SK-N-MC (cell line): Measurements from ENCODE around the gene STAT5A.
"Not testable (repeated sequence)": the region's sequence is repeated elsewhere in the genome, so short reads cannot be mapped to it uniquely, and the experiment has no call there.

Experiments
- DNase-seq: peaks from one replicate; pipeline ENCODE4 v3.0.0-alpha.2; 2011; ENCODE audit warnings: low read depth, low spot score
- H3K27ac ChIP-seq: fragments of 200-600 bp; sonication (generic); 2 replicates; pipeline ENCODE4 v1.5.1; 2016; ENCODE audit warnings: mixed run types
- H3K36me3 ChIP-seq: fragments of 200-600 bp; sonication (generic); 2 replicates; pipeline ENCODE4 v1.6.1; 2017; ENCODE audit warnings: antibody characterized with exemption, low read length, mixed read lengths; ENCODE audit not compliant: insufficient read depth
- H3K4me3 ChIP-seq: fragments of 200-600 bp; sonication (generic); 2 replicates; pipeline ENCODE4 v1.5.1; 2016
- H3K9ac ChIP-seq: fragments of 200-600 bp; sonication (generic); 2 replicates; pipeline ENCODE4 v1.8.0; 2017; ENCODE audit warnings: mixed run types, mixed read lengths; ENCODE audit not compliant: insufficient read length
- H3K9me3 ChIP-seq: fragments of 200-600 bp; sonication (generic); 2 replicates; pipeline ENCODE4 v1.6.1; 2017; ENCODE audit warnings: low read depth, mild to moderate bottlenecking, antibody characterized with exemption, low read length, moderate library complexity, mixed read lengths
- EZH2 ChIP-seq: fragments of 200-600 bp; sonication (generic); IDR thresholded peaks from one replicate; pipeline ENCODE4 v1.6.1; 2017; ENCODE audit warnings: antibody characterized with exemption
- FOXP2 ChIP-seq: optimal IDR thresholded peaks from 2 replicates; pipeline ENCODE3; 2011; ENCODE audit warnings: mild to moderate bottlenecking, moderate library complexity; ENCODE audit not compliant: insufficient read depth; ENCODE audit errors: extremely low read length, control extremely low read depth
- POLR2AphosphoS5 ChIP-seq: IDR thresholded peaks from 2 replicates; pipeline ENCODE4 v1.6.1; 2012; ENCODE audit warnings: mild to moderate bottlenecking, low read depth, low read length, borderline replicate concordance

Gene STAT5A

DNA sequence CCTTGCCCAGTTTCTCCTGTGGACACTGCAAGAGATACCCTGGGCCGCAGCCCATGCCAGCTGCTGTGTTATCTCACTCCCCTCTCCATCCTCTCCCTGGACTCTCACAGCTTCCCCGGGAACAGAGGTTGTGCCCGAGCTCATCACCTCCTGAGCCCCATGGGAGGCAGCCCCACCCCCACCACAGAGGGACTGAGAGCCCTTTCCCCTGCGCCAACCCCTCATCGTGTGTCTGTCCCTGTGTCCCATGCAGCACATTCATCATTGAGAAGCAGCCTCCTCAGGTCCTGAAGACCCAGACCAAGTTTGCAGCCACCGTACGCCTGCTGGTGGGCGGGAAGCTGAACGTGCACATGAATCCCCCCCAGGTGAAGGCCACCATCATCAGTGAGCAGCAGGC lies 12.7 kb downstream of the STAT5A start:
- H3K9me3 ChIP-seq: no peaks in the 10 kb centered on the region
- H3K27ac ChIP-seq: no peak overlapping the region
- no peak overlapping the region for H3K4me3 ChIP-seq
- H3K9ac ChIP-seq: no peak overlapping the region
- TF ChIP-seq EZH2 (no peak), POLR2AphosphoS5 (no peak), FOXP2 (no peak)
- no peaks in the 10 kb centered on the region for H3K36me3 ChIP-seq
- no peak for DNase-seq

DNA sequence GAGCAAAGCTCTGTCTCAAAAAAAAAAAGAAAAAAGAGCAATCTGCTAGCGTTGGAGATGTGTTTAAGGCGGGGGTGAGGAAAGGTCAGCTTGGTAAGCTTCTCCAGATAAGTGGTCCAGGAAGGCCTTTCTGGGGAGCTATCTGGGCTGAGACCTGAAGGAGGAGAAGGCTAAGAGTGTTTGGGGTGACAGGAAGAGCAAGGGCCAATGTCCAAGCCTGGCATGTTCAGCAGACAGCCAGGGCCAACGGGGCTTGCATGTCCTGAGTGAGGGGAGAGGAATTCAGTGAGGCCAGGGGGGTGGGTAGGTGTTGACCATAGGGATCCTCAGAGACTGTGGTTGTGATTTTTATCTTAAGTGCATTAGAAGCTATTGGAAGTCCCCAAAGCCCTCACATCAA lies 15.4 kb downstream of the STAT5A start:
- no peak overlapping the region for H3K27ac ChIP-seq
- no peak for DNase-seq
- no peak overlapping the region for H3K4me3 ChIP-seq
- TF ChIP-seq FOXP2 (no peak), EZH2 (no peak), POLR2AphosphoS5 (no peak)
- no peak overlapping the region for H3K9ac ChIP-seq
- H3K9me3 ChIP-seq: no peaks in the 10 kb centered on the region
- no peaks in the 10 kb centered on the region for H3K36me3 ChIP-seq

DNA sequence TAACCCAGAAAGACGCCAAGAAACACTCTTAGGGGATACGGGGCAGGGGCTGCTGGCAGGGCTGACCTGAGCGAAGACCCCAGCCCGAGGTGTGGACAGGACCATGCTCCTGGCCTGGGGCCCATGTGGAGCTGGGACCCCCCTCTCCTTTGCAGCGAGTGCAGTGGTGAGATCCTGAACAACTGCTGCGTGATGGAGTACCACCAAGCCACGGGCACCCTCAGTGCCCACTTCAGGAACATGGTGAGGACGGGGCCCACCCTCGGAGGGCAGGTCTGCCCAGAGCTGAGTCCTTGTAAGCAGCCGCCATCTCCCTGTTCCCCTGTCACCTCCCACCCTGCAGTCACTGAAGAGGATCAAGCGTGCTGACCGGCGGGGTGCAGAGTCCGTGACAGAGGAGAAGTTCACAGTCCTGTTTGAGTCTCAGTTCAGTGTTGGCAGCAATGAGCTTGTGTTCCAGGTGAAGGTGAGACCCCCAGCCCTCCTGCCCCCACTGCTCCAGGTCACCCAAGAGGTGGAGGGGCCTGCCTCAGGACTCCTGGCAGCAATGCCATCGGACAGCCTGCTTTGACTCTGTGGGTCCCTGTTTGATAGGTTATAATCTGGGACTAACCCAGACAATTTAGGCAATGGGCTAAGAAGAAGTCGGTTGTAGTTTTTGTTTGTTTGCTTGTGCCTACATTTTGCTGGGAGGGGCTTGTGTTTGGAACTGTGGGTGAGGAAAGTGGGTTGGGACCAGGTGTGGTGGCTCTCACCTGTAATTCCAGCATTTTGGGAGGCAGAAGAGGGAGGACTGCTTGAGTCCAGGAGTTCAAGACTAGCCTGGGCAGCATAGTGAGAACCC lies 16.1 kb downstream of the STAT5A start:
- Histone ChIP-seq H3K27ac (no peak overlapping the region), H3K9ac (no peak overlapping the region), H3K36me3 (no peaks in the 10 kb centered on the region), H3K9me3 (no peaks in the 10 kb centered on the region), H3K4me3 (no peak overlapping the region)
- DNase-seq: no peak
- TF ChIP-seq EZH2 (no peak), POLR2AphosphoS5 (no peak), FOXP2 (no peak)

DNA sequence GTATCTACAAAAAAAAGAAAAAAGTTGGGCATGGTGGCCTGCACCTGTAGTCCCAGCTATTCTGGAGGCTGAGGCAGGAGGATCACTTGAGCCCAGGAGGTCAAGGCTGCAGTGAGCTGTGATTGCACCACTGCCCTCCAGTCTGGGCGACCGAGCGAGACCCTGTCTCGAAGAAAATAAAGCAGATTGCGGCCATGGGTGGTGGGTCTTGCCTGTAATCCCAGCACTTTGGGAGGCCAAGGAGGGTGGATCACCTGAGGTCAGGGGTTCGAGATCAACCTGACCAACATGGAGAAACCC lies 16.7 kb downstream of the STAT5A start:
- H3K9me3 ChIP-seq, DNase-seq, H3K9ac ChIP-seq, H3K36me3 ChIP-seq, H3K4me3 ChIP-seq, H3K27ac ChIP-seq: not testable (repeated sequence)

DNA sequence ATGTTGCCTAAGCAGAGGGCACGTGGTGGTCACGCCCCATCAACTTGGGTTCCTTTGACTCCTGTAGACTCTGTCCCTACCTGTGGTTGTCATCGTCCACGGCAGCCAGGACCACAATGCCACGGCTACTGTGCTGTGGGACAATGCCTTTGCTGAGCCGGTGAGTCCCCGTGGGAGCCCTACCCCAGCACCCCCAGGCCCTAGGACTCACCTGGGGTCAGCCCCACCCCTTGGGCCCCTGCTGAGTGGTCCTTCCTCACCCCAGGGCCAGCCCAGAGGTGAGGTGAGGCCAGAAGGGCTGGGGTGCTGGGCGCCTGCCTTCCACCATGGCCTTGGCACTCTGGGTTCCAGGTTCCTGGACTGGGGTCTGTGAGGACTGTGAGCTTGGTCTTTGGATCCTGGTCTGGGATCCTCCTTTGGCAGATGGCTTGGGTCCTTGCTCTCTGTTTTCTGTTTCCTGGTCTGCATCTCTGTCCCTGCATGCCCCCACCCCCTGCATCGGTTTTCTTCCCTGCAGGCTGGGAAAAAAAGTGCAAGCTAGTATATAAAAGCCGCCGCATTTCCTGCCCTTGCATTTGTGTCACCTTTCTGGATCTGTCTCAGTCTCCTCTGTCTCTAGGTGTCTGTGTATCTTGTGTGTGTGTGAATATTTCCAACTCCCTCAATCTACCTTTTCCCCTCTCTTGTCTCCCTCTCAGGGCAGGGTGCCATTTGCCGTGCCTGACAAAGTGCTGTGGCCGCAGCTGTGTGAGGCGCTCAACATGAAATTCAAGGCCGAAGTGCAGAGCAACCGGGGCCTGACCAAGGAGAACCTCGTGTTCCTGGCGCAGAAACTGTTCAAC lies 17.5 kb downstream of the STAT5A start:
- TF ChIP-seq POLR2AphosphoS5 (no peak), FOXP2 (no peak), EZH2 (no peak)
- Histone ChIP-seq H3K27ac (no peak overlapping the region), H3K4me3 (no peak overlapping the region), H3K9me3 (no peaks in the 10 kb centered on the region), H3K9ac (no peak overlapping the region), H3K36me3 (no peaks in the 10 kb centered on the region)
- DNase-seq: no peak

DNA sequence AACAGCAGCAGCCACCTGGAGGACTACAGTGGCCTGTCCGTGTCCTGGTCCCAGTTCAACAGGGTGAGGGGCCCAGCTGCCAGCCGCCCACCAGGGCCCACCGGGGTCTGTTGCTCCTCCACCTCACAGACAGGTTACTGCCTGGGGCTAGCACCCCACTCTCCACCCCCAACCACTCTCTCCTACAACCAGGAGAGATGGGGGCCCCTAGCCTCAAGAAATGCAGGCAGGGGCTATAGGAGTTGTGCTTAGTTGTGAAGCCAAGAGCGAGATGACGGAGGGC lies 18.0 kb downstream of the STAT5A start:
- no peak overlapping the region for H3K4me3 ChIP-seq
- H3K36me3 ChIP-seq: no peaks in the 10 kb centered on the region
- TF ChIP-seq FOXP2 (no peak), EZH2 (no peak), POLR2AphosphoS5 (no peak)
- DNase-seq: no peak
- H3K9me3 ChIP-seq: no peaks in the 10 kb centered on the region
- no peak overlapping the region for H3K27ac ChIP-seq
- no peak overlapping the region for H3K9ac ChIP-seq

DNA sequence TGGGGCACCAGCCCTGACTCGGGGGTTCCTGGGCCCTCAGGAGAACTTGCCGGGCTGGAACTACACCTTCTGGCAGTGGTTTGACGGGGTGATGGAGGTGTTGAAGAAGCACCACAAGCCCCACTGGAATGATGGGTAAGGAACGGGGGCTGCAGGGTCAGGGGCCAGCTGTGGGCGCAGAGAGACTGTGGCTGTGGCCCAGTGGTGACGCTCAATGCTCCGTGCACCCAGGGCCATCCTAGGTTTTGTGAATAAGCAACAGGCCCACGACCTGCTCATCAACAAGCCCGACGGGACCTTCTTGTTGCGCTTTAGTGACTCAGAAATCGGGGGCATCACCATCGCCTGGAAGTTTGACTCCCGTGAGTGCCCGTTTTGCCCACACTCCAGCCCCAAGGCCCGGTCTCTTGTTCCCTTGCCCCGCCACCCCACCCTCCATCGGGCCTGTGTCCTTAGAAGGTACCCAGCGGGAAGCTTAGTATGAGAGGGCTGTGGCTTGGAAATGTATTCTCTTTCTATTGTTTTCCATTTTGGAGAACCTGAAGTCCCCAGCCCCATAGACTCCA lies 19.1 kb downstream of the STAT5A start:
- no peaks in the 10 kb centered on the region for H3K36me3 ChIP-seq

DNA sequence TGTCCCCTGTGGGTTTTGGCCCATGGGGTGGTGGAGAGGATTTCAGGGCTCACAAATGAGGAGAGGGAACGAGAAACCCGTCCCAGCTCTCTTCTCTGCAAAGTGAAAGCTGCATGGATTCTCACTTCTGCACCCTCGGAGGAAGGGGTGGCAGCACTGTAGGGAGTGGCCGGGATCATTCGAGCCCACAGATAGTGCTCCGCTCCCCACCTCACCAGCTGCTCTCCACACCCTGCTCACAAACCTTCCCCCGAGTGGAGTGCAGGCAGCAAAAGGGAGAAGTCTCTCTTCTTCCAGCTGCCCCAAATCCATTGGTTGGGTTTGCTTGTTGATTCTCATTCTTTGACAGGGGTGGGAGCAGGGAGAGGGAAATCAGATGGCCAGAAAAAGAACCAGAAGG lies 20.1 kb downstream of the STAT5A start:
- Histone ChIP-seq H3K9me3 (no peaks in the 10 kb centered on the region), H3K4me3 (no peak overlapping the region), H3K27ac (no peak overlapping the region), H3K36me3 (peaks cover 2% of the 10 kb centered on the region; the same call in 1 of the 2 replicates), H3K9ac (no peak overlapping the region)
- no peak for DNase-seq
- TF ChIP-seq POLR2AphosphoS5: no peak
- TF ChIP-seq FOXP2: no peak
- no peak for TF ChIP-seq EZH2

More for the DNA sequence above, 19.1 kb downstream of the STAT5A start:
- no peak overlapping the region for H3K27ac ChIP-seq
- H3K4me3 ChIP-seq: no peak overlapping the region
- no peak for DNase-seq
- H3K9me3 ChIP-seq: no peaks in the 10 kb centered on the region
- H3K9ac ChIP-seq: no peak overlapping the region
- TF ChIP-seq EZH2: no peak
- no peak for TF ChIP-seq POLR2AphosphoS5
- no peak for TF ChIP-seq FOXP2

DNA sequence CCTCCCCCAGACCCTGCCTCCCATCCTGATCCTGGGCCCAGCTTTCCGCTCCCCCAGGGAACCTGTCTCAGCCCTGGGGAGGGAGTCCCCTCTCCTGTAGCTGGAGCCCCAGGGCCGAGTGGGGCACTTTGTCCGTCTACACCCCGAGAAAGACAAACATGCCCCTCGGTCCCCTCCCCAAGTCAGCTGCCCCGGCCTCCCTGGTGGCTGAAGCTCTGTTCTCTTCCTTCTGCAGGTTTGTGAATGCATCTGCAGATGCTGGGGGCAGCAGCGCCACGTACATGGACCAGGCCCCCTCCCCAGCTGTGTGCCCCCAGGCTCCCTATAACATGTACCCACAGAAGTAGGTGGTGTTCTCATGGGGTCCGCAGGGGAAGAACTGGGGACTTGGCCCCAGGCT lies 20.8 kb downstream of the STAT5A start:
- H3K9ac ChIP-seq: peak overlapping the region; percentile 26
- no peak for TF ChIP-seq FOXP2
- TF ChIP-seq POLR2AphosphoS5: no peak
- H3K36me3 ChIP-seq: peaks cover 4% of the 10 kb centered on the region; the same call in 1 of the 2 replicates
- no peak for DNase-seq
- H3K27ac ChIP-seq: no peak overlapping the region
- H3K9me3 ChIP-seq: no peaks in the 10 kb centered on the region
- H3K4me3 ChIP-seq: no peak overlapping the region
